CD4-positive, alpha-beta T cell treated with Interferon alpha-2 for 1 hour (primary cell): Measurements from ENCODE around the gene PM20D2.
"Not testable (repeated sequence)": the region's sequence is repeated elsewhere in the genome, so short reads cannot be mapped to it uniquely, and the experiment has no call there.

Experiments
- DNase-seq, 2 donors: peaks; one replicate each; pipeline ENCODE4 v3.0.0-alpha.2; 2020 to 2022

Gene PM20D2

GRCh38 chr6:89145956-89146717, at the start of gene PM20D2:
PM20D2 (plus strand) TSS chr6:89146055; CDS start chr6:89146145, 90 bp downstream.
- peak; percentile 61 to 72 for DNase-seq

- DNase-seq = no peak
Observed at GRCh38 chr6:89098461-89098860, 47.4 kb upstream of the PM20D2 start.

GRCh38 chr6:89100114-89100513, 45.7 kb upstream of the PM20D2 start:
- no peak for DNase-seq

GRCh38 chr6:89110284-89110683, 35.6 kb upstream of the PM20D2 start:
- DNase-seq = no peak

- no peak for DNase-seq
Observed at GRCh38 chr6:89111933-89112332, 33.9 kb upstream of the PM20D2 start.

GRCh38 chr6:89116702-89117101, 29.2 kb upstream of the PM20D2 start:
- no peak for DNase-seq

GRCh38 chr6:89117211-89118108, 28.4 kb upstream of the PM20D2 start, which contains the start of gene SRSF12:
SRSF12 (minus strand) TSS chr6:89118071; CDS start chr6:89117887, 184 bp downstream.
- DNase-seq = peak; percentile 6 to 44

GRCh38 chr6:89118931-89119330, 26.9 kb upstream of the PM20D2 start:
- no peak for DNase-seq

GRCh38 chr6:89120371-89120770, 25.5 kb upstream of the PM20D2 start:
- no peak for DNase-seq

- no peak for DNase-seq
Observed at GRCh38 chr6:89121934-89122333, 23.9 kb upstream of the PM20D2 start.

- DNase-seq = peak in 1 of 2 donors; percentile 42
Observed at GRCh38 chr6:89122625-89123024, 23.2 kb upstream of the PM20D2 start.

GRCh38 chr6:89128256-89128671, 17.6 kb upstream of the PM20D2 start:
- DNase-seq = not testable (repeated sequence)

GRCh38 chr6:89131599-89131998, 14.3 kb upstream of the PM20D2 start:
- no peak for DNase-seq

- no peak for DNase-seq
Observed at GRCh38 chr6:89132057-89132456, 13.8 kb upstream of the PM20D2 start.

GRCh38 chr6:89133981-89134380, 11.9 kb upstream of the PM20D2 start:
- no peak for DNase-seq

- no peak for DNase-seq
Observed at GRCh38 chr6:89134723-89135122, 11.1 kb upstream of the PM20D2 start.

- no peak for DNase-seq
Observed at GRCh38 chr6:89138173-89138572, 7.7 kb upstream of the PM20D2 start.

- no peak for DNase-seq
Observed at GRCh38 chr6:89139509-89140346, 6.1 kb upstream of the PM20D2 start.

GRCh38 chr6:89140347-89141156, 5.3 kb upstream of the PM20D2 start:
- no peak for DNase-seq

- no peak for DNase-seq
Observed at GRCh38 chr6:89144354-89144906, 1.4 kb upstream of the PM20D2 start.
